Stimulated activated CD8-positive, alpha-beta memory T cell treated with anti-CD3 and anti-CD28 coated beads, Interleukin-12 subunit alpha, Interleukin-12 subunit beta, amount 100 ng/mL, for 24 hours (primary cell): ENCODE data around the gene CTSD.

Source experiments
- DNase-seq: peaks from one replicate; pipeline ENCODE4 v3.0.0-alpha.2; 2020; ENCODE audit errors: extremely low read depth

The CTSD gene

DNA sequence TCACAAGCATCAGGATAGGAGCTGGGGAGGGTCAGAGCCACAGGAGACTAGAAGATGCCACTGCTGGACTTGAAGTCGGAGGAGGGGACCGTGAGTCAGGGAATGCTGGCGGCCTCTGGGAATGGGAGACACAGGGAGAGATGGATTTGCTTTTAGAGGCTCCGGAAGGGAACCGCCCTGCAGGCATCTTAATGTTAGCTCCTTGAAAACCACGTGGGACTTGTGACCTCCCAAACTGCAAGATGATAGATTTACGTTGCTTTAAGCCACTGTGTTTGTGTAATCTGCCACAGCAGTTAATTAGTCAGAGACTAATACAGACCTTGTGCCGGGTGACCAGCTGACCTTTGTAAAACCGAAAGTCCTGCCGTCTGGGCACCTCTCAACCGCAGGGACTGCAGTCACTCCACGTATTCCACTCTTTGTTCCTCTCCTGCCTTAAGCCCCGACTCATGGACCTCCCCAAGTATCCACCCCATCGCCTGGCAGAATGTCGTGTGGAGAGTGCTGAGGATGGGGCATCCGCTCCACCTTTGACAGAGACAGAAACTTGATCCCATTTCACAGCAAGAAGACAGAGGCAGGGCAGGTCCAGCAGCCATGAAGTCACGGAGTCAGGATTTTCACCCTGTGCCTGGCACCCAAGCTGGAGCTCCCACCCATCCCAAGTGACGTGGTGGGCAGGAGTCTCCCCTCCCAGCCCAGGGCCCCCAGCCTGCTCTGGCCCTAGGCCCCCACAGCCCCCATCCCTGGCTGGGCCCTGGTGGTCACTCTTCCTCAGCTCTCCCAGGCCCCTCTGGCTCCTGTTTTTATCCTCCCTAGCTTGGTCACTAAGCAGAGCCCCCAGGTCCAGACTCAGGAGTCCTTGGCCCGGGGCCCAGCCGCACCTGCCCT is 19.4 kb upstream of the CTSD start:
- DNase-seq = no peak

DNA sequence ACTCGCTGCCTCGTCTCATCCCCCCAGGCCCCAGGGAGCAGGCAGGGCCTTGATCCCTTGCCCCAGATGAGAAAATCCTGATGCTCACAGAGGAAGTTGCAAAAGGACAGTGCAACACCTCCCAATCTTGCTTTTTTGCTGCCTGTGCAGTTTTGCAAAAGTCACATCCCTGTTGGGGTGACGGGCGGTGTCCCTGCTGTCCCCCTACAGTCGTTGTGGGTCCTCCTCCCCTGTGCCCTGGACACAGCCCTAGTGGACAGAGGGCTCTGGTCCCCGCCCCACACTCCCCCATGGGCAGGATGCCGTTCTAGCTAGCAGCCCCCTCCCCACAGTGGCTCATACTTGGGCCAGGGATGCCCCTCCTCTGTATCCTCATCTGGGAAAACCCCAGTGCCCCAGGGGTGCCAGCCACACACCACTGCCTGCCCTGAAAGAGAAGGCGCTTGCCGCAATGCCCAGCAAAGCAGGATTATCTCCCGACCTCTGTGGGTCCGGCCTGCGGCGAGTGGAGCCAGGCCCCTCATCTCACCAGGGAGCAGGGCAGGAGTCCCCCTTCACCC is 18.4 kb upstream of the CTSD start:
- DNase-seq = no peak

DNA sequence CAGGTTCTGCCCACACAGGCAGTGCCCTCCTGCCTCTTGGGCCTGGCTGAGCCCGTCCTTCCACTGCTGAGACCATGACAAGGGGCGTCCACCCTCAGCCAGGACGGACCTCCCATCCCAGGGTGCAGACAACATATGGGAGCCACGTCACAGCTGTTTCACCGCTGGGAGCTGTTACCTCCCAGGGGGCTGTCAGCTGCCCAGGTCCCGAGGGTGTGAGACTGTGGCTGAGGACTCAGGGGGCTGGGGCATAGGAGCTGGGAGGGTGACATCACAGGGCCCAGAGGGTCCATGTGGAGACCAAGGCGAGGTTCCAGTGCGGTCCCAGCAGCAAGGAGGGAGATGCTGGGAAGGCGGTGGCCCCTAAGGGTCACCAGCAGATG is 17.9 kb upstream of the CTSD start:
- no peak for DNase-seq

DNA sequence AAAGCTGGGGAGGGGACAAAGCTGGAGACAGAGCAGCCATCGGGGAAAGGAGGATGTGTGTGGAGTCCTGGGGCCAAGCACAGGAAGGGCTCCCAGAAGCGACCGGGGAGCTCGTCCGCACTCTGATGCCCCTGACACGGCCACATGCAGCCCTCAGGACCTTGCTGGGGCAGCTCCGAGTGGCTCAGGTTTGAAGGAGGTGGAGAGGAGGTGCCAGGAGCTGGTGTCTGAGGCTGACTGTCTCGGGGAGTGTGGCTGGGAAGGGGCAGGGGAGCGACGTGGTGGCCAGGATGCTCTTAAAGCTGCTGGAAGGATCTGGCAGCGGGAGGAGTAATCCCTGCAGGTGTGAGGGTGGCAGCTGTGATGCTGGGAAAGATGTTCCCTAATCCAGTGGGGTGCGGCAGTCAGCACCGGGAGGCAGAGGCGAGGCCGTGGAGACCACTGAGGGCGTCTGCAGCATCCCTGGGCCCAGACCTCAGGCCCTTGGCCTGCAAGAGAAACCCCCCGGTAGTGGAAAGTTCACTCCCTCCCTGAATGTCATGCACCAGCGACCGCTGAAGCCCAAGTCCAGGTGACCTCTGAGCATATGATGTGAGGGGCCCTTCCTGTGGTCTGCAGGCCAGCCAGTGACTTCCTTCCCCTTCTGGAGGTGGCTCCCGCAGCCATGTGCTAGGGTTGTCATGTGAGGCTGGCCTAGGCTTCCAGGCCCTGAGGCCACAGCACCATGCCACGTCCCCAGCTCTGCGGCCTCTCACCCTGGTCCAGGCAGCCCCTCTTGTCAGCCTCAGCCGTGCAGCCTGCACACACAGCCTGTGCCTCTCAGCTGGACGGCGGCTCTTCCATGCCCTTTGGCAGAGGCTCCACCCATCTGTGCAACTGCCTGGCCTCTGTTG is 17.2 kb upstream of the CTSD start:
- no peak for DNase-seq

DNA sequence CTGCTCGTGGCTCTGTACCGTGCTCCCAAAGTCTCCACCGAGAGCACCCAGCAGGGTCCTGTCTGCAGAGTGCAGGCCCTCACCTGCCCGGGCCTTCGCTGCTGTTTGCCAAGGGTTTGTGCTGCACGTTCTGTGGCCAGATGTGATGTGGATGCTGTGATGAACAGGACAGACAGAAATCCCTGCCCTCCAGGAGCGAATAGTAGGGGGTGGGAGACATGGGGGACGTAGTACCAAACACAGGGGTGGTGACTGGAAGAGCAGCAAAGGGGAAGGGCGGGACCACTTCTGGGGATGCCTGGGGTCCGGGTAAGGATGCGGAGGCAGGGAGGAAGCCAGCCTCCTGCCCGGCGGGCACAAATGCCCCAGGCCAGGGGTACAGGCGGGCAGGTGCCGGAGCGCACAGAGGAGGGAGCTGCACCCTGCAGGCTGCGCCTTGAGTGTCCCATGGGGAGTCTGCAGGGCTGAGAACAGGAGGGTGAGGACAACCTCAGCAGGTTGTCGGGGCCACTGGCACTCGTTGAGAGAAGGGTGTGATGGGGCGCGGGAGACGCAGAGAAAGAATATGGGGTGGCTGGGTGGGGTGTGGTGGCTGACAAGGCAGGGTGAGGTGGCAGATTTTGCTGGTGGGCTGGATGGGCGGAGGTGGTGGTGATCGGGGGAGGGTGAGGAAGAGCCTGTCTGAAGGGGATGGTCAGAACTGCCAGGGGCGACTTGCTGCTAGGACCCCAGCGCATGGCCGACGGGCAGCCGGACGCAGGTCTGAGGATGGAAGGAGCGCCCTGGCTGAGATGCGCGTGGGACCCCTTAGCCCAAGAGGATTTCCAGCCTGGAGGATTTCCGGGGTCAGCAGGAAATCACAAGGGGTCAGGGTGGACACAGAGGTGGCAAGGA is 16.3 kb upstream of the CTSD start:
- no peak for DNase-seq

DNA sequence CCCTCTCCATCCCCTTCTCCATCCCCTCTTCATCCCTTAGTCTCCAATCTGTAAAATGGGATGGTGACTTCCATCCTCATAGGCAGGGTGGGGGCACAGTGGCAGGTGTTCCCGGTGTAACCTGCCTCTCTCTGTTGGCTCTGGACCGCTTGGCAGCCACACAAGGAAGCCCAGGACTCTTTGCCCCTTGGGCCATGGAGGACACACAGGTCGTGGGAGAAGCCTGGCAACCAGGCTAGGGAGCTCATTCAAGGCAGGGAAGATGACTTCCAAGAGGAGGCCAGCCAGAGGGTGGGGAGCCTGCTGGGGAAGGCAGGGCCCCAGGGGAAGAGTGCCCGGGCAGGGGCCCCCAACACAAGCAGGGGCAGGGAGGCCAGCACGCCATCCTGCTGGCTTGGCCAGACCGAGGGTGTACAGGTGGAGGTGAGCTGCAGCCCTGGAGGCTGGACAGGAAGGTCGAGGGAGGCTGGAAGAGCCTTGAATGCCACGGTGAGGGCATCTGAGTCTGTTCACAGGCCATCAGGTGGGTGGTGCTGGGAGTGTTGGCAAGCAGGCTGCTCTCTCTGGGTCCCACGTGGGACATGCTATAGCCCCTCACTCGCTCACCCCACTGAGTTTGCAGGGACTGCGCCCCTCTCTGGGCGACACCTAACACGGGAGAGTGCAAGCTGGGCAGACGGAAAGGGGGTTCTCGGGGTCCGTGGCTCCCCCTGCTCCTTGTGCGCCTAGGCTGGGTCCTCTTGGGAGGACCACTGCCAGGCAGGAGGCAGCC is 15.5 kb upstream of the CTSD start:
- DNase-seq = no peak

DNA sequence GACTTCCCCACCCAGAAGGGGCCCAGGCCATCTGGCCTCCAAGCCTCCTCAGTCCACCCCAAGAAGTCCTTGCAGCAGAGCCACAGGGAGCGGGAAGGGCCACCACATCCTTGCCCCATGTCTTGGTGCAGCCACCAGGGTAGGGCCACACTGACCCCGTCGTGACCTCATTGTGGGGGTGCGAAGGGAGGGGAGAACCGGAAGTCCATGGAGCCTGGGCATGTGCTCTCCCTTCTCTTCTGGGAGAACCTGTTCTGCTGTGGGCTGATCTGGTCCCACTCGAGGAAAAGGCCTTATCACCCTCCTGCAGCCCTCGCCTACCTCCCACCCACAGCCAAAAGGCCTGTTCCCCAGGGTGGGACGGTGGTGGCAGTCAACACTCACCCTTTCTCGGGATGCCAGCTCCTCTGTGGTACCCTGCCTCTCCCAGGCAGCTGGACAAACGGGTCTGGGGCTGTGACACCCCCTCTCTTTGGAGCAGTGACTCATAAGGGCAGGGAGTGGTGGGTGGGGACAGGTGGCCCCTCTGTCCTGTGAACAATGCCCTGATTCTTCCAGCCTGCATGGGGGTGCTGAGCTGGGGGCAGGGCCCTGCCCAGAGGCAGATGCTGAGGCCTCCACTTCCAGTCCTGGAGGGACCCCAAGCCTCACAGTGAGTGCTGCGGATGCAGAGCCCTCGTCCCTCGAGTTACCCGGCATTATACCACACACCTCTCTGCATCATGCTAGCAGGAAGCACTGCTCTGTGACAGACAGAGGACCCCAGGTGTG is 14.6 kb upstream of the CTSD start:
- no peak for DNase-seq

DNA sequence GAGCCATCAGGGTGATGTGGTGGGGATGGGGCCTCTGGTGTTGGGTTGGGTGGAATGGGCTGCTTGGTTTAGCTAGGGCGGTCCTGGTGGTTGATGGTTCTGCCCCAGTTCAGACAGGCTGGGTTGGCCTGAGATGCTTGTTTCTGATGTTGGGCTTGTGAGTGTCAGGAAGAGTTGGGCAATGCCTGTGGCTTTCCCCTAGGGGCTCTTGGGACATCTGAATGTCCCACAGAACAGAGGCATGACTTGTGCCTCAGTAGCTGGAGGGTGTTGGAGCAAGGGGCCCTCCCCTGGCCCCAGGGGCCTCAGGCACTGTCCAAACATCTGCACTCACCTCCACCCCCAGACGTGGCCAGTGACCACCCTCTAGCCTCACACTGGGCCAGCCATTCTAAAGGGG is 14.0 kb upstream of the CTSD start:
- no peak for DNase-seq

DNA sequence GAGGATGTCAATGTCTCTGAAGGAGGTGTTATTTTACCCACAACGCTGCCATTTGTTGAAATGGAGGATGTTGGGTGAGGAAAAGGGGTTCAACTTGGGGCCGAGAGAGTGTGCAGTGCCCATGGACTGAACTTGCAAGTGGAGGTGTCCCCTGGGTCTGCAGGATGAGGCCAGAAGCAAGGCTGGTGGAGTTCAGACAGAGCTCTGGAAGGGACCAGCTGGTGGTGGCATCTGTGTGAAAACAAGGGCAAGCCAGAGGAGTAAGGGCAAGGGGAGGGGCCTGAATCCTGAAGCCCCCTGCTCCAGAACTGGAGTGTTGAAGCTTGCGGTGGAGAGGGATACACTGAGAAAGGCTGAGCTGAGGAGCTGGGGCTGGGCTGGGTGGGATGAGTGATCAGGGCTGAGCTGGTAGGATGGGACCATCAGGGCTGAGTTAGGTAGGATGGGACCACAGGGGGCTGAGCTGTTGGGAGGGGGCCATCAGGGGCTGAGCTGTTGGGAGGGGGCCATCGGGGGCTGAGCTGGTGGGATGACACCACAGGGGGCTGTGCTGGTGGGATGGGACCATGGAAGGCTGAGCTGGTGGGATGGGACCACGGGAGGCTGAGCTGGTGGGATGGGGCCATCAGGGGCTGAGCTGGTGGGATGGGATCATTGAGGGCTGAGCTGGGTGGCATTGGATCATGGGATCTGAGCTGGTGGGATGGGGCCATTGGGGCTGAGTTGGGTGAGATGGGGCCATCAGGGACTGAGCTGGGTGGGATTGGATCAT is 13.4 kb upstream of the CTSD start:
- DNase-seq = no peak

DNA sequence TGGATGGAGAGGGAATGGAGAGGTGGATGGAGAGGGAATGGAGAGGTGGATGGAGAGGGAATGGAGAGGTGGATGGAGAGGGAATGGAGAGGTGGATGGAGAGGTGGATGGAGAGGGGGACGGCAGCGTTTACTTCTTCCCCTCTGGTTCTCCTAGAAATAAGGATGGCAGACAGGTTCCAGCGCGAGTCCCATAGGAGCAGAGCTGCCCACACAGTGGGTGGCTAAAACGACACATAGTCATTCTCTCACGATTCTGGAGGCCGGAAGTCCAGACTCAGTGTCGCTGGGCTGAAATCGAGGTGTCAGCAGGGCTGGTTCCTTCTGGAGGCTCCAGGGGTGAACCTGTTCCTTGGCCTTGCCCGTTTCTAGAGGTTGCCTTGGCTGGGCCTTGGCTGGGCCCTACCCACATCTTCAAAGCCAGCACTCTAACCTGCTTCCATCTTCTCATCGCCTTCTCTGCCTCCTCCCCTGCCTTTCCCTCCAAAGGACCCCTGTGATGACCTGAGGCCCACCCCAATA is 12.7 kb upstream of the CTSD start:
- DNase-seq = no peak

DNA sequence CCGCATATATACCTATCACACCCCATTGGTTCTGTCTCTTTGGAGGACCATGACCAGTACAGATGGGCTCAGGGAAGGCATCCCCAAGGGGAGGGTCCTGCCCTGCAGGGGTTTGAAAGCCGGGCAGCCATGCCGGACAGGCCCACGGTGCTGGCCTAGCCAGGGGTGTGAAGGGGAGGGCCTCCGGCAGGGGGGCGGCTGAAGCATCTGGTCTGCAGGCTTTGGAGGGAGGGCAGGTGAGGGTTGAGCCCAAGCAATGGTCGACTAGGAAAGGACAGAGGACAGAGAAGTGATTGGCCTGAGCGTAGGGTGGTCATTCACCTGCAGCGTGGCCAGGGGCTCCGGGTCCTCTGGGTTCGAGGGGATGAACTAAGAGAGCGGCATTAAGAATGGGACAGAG is 11.2 kb upstream of the CTSD start:
- DNase-seq = no peak

DNA sequence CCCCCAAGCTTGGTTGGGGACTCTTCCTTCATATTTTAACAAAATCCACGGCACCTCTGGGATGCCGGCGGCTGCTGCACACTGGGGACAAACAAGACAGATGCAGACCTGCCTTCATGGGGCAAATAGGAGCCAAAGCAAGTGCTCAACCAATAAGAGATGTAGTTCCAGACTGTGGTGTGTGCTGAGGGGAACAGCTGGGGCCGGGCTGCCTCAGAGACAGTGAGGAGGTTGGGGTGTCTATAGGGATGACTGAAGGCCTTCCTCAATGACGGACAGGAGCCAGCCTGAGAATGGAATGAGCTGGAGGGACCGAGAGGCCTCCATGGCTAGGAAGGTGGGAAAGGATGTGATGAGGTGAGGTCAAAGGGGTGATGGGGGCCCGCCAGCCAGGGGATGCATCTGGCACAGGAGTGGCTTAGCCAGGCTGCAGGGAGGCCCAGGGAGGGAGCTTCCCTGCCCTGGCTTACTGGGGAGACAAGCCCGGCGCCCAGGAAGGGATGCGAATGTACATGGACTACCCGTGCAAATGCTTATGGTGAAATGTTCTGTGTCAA is 10.3 kb upstream of the CTSD start:
- no peak for DNase-seq

DNA sequence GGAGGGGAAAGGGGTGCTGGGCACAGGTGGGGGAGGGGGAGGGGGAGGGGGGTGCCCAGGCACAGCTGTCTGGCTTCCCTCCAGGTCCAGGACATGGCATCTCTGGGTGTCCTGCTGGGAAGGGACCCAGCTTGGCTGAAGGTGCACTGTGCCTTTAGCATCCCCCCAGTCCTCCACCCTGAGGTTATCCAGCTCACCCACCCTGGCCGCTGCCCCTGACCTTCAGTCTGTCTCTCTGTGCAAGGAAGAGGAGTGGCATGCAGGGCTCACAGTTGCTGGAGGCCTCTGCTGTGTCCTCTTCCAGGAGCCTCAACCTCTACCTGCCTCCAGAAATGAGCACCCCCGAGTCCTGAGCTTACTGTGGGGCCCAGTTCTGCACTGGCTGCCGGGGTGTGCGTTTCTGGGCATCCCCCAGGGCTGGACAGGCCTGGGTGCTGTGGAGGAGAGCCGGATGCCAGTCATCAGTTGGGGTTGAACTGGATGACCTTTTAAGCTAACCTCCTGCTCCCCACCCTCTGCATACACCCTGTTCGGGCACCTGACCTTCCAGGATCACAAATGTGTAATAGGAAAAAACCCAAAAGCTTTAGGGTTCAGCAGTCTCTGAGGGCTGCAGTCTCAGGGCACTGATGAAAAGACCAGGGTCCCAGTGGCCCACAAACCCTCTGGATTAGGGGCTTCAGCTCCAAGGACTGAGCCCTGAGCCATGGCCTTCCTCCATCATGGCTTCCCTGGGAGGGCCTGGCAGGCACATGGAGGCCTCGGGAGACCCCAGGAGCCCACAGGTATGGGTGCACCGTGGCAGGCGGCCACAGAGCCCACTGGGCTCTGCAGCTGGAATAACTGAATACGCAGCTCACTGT is 9.6 kb upstream of the CTSD start:
- no peak for DNase-seq

DNA sequence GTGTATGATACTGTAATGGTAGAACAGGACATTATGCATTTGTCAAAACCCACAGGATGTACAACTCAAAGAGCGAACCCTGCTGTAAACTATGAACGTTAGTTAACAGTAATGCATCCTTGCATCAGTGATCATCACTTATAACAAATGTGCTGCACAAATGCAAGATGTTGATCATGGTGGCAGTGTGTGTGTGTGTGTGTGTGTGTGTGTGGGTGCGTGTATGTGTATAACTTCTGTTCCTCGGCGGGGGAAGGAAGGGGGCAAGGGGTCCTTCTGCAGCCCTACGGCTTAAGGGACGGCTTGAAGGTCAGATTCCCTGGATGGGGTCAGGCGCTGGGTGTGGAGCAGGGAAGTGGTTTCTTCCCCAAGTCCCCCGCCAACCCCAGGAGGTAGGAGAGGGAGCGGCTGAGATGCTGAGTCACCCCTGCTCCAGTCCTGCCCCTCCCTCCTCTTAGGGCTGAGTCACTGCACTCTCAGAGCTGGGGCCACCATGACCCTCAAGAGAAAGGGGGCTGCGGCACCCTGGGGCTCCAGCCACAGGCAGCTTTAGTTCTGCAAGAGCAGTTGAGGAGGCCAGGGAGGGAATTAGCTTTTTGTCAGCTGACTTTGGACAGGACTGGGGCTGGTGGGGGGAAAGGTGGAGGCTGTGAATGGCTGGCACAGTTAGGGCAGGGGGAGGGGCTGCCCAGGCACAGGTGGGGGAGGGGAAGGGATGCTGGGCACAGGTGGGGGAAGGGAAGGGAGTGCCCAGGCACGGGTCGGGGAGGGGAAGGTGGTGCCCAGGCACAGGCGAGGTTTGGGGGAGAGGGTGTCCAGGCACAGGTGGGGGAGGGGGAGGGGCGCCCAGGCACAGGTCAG is 8.8 kb upstream of the CTSD start:
- DNase-seq = peak; percentile 28

DNA sequence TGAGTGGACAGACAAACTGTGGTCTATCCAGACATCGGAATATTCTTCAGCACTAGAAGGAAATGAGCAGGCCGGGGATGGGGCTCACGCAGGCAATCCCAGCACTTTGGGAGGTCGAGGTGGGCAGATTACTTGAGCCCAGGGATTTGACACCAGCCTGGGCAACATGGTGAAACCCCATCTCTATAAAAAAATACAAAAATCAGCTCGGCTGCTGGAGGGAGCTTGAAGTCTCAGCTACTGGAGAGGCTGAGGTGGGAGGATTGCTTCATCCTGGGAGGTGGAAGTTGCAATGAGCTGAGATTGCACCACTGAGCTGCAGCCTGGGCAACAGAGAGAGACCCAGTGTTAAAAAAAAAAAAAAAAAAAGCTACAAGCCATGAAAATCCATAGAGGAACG is 8.0 kb upstream of the CTSD start:
- DNase-seq = no peak

DNA sequence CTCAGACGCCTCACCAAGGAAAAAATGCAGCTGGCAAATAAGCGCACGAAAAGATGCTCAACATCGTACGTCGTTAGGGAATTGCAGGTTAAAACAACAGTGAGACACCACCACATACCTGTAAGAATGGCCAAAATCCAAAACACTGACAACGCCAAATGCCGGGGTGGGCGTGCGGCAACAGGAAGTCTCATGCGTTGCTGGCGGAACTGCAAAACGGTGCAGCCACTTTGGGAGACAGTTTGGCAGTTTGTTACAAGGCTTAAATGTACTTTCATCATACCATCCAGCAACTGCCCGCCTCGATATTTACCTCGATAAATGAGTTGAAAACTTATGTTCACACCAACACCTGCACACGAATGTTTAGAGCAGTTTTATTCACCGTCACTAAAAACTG is 7.5 kb upstream of the CTSD start:
- no peak for DNase-seq

DNA sequence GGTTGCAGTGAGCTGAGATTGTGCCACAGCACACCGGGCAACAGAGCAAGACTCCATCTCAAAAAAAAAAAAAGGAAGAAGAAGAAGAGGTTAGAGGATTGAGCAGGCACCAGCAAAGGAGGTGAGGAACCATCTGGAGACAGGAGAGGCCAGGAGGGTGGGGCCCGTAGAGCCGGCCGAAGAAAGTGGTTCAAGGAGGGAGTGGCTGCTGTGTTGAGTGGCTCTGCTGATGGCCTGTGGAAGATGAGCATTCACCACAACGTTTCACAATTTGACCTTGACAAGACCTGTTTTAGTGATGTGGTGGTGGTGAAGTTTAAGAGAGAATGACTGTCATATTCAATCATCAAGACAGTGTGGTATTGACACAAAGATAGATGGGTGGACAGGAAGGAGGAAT is 6.8 kb upstream of the CTSD start:
- no peak for DNase-seq
